GM21786 (cell line): ENCODE data around the gene ADAMTSL5.

Source experiments
- ATAC-seq: cut with Tn5 transposase; IDR thresholded peaks from one replicate; pipeline ENCODE4 v1.9.1; 2021; ENCODE audit not compliant: unreplicated experiment

Gene ADAMTSL5

DNA sequence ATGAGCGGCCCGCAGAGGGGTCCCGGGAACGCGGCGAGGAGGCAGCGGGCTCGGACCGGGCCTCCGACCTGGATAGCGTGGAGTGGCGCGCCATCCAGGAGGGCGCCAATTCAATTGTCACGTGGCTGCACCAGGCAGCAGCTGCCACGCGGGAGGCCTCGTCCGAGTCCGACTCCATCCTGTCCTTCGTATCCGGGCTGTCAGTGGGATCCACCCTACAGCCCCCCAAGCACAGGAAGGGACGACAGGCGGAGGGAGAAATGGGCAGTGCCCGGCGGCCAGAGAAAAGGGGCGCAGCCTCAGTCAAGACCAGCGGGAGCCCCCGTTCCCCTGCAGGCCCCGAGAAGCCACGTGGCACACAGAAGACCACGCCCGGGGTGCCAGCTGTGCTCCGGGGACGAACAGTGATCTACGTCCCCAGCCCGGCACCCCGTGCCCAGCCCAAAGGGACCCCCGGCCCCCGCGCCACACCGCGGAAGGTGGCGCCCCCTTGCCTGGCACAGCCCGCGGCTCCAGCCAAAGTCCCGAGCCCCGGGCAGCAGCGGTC is 44.5 kb downstream of the ADAMTSL5 start:
- no peak for ATAC-seq

DNA sequence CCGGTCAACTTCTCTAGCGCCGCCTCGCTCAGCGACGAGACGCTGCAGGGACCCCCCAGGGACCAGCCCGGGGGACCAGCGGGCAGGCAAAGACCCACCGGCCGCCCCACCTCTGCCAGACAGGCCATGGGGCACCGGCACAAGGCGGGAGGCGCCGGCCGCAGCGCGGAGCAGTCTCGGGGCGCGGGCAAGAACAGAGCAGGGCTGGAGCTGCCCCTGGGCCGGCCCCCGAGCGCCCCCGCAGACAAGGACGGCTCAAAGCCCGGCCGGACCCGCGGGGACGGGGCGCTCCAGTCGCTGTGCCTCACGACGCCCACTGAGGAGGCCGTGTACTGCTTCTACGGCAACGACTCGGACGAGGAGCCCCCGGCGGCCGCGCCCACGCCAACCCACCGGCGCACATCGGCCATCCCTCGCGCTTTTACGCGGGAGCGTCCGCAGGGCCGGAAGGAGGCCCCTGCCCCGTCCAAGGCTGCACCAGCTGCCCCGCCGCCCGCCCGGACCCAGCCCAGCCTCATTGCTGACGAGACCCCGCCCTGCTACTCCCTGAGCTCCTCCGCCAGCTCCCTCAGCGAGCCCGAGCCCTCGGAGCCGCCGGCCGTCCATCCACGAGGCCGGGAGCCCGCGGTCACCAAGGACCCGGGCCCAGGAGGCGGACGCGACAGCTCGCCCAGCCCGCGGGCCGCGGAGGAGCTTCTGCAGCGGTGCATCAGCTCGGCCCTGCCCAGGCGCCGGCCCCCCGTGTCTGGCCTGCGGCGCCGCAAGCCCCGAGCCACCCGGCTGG is 45.1 kb downstream of the ADAMTSL5 start:
- ATAC-seq, result no peak

DNA sequence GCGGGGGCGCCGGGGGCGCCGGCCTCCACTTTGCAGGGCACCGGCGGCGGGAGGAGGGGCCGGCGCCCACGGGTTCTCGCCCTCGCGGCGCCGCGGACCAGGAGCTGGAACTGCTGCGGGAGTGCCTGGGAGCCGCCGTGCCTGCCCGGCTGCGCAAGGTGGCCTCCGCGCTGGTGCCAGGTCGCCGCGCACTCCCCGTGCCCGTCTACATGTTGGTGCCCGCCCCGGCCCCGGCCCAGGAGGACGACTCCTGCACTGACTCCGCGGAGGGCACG is 45.7 kb downstream of the ADAMTSL5 start:
- ATAC-seq, result no peak

DNA sequence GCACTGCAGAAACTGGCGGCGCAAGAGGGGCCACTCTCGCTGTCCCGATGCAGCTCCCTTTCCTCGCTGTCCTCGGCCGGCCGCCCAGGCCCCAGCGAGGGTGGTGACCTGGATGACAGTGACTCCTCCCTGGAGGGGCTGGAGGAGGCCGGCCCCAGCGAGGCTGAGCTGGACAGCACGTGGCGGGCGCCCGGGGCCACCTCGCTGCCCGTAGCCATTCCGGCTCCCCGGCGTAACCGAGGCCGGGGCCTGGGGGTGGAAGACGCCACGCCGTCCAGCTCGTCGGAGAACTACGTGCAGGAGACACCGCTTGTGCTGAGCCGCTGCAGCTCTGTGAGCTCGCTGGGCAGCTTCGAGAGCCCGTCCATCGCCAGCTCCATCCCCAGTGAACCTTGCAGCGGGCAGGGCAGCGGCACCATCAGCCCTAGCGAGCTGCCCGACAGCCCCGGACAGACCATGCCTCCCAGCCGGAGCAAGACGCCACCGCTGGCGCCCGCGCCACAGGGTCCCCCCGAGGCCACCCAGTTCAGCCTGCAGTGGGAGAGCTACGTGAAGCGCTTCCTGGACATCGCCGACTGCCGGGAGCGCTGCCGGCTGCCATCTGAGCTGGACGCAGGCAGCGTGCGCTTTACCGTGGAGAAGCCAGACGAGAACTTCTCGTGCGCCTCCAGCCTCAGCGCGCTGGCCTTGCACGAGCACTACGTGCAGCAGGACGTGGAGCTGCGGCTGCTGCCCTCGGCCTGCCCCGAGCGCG is 46.2 kb downstream of the ADAMTSL5 start:
- ATAC-seq, result no peak

DNA sequence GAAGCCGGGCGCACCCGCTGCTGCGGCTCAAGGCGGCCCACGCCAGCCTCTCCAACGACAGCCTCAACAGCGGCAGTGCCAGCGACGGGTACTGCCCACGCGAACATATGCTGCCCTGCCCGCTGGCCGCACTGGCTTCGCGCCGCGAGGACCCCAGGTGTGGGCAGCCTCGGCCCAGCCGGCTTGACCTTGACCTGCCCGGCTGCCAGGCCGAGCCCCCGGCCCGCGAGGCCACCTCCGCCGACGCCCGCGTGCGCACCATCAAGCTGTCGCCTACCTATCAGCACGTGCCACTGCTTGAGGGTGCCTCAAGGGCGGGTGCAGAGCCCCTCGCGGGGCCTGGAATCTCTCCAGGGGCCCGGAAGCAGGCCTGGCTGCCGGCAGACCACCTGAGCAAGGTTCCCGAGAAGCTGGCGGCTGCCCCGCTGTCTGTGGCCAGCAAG is 46.8 kb downstream of the ADAMTSL5 start:
- no peak for ATAC-seq

DNA sequence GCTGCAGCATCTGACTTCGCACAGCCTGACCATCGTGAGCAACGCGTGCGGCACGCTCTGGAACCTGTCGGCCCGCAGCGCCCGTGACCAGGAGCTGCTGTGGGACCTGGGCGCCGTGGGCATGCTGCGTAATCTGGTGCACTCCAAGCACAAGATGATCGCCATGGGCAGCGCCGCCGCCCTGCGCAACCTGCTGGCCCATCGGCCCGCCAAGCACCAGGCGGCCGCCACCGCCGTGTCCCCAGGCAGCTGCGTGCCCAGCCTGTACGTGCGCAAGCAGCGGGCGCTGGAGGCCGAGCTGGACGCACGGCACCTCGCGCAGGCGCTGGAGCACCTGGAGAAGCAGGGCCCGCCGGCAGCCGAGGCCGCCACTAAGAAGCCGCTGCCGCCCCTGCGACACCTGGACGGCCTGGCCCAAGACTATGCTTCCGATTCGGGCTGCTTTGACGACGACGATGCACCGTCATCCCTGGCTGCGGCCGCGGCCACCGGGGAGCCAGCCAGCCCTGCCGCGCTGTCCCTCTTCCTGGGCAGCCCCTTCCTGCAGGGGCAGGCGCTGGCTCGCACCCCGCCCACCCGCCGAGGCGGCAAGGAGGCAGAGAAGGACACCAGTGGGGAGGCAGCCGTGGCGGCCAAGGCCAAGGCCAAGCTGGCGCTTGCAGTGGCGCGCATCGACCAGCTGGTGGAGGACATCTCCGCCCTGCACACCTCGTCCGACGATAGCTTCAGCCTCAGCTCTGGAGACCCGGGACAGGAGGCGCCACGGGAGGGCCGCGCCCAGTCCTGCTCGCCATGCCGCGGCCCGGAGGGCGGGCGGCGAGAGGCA is 47.4 kb downstream of the ADAMTSL5 start:
- ATAC-seq, result no peak

DNA sequence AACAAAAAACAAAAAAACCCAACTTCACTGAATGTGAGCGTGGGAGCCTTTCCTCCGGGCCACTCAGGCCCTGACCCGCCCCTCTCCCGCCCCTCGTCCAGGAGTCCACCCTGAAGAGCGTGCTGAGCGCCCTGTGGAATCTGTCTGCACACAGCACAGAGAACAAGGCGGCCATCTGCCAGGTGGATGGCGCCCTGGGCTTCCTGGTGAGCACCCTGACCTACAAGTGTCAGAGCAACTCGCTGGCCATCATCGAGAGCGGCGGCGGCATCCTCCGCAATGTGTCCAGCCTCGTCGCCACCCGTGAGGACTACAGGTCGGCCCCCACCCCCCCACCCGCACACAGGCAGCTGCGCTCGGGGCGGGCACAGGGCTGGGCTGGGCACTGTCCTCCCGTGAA is 51.0 kb downstream of the ADAMTSL5 start:
- ATAC-seq, result no peak

DNA sequence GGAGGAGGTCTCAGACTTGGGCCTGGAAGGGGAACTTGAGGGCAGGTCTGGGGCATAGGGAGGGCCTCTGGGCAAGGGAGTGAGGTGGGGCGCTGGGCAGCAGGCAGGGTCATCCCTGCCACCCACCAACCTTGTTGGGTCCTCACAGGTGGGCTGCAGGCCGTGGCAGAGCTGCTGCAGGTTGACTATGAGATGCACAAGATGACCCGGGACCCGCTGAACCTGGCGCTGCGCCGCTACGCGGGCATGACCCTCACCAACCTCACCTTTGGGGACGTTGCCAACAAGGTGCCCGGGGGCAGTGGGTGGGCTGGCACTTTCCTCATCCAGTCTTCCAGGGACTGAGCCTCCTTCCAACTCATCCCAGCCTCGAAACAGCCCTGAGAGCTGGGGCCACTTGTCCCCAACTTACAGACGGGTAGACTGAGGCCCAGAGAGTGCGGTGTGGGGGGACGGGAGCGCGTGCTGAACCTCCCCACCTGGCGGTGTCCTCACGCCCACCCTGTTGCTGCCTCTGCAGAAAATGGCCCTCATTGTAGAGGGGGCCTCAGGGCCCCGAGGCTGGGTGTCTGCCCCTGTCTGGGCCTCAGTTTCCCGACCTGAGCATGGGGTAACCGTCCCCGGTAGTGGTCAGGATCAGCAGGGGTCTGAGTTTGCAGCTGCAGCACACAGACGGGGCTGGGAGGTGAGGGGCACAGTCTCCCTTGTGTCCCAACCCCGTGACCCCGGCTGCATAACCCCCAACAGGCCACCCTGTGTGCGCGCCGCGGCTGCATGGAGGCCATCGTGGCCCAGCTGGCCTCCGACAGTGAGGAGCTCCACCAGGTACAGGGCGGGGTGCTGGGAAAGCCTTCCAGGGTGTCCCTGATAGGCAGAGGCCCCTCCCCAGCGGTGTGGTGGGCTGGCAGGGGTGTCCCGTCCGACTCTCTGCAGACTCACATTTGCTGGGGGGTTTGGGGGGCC is 52.5 kb downstream of the ADAMTSL5 start:
- no peak for ATAC-seq

DNA sequence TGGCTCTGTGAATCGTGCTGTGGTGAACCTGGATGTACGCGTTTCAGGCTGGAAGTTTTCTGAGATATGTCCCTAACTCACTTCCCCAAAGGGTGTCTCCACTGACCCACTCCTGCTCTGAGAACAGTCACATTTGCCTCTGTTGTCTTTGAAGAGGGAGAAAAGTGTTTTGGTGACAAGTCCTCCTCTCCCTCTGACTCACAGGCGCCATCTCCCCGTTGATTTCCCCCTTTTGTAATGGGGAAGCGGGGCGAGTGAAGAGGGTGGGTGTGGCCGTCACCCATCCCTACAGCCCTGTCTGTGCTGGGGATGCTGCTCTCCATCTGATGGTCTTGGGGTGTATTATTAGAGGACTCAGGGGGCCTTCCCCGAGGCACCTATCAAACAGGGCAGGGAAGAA is 53.3 kb downstream of the ADAMTSL5 start:
- ATAC-seq, result no peak

DNA sequence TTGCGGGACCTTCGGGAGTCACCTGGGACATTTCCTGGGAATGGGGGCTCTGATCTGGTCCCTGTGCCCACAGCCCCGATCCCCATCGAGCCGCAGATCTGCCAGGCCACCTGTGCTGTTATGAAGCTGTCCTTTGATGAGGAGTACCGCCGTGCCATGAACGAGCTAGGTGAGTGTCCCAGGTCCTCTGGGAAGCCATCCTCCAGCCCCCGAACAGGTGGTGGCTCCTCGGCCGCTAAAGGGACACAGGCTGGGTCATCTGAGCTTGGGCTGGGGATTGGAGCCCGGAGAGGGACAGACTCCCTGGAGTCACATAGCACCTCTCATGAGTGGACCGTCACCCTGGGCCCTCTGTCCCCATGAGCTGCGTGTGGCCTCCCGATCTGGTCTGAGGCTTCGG is 54.9 kb downstream of the ADAMTSL5 start:
- no peak for ATAC-seq

DNA sequence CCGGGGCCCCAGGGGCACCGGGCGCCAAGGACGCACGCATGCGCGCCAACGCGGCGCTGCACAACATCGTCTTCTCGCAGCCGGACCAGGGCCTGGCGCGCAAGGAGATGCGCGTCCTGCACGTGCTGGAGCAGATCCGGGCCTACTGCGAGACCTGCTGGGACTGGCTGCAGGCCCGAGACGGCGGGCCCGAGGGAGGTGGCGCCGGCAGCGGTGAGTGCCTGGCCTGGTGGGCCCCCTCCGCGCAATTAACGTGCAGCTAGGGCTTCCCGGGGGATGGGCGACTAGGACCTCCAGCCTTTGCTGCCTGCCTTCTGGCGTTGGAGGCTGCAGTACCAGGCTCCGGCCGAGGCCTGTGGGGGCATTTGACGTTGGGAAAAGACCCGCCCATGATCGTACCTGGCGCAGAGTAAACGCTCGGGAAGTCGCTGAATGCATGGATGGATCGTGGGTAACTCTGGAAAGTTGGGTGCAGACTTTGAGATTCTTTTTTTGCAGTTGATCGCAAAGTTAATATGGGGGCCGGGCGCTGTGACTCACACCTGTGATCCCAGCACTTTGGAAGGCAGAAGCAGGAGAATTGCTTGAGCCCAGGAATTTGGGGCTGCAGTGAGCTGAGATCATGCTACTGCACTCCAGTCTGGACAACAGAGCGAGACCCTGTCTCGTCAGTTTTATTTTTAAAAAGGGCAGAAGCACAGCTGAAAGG is 55.6 kb downstream of the ADAMTSL5 start:
- no peak for ATAC-seq

DNA sequence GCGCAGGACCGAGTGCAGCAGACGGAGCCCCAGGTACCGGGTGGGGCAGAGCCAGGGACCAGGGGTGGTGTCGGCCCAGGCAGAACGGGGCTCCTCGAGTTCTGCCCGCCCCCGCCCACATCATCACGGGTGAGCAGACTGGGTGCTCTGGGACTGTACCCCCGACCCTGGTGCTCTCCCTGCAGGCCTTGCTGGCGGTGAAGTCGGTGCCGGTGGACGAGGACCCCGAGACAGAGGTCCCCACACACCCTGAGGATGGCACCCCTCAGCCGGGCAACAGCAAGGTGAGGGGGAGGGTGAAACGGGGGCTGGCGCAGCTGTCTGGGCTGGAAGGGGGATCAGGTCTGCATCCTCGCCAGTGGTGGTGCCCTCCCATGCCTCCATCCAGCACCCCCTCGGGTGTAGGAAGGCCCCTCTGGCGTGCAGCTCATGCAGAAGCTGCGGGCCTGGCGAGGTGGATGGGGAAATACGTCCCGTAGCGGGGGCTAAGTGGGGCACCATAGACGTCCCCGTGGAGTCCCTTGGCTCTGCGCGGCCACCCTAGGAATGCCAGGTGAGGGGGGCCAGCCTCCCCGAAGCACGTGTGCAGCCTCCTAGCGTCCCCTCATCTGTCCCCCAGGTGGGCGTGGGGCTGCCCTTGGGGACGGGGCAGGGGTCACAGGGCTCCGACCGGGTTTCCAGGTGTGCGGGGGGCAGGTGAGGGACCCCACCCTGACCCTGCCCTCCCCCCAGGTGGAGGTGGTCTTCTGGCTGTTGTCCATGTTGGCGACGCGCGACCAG is 56.5 kb downstream of the ADAMTSL5 start:
- no peak for ATAC-seq

DNA sequence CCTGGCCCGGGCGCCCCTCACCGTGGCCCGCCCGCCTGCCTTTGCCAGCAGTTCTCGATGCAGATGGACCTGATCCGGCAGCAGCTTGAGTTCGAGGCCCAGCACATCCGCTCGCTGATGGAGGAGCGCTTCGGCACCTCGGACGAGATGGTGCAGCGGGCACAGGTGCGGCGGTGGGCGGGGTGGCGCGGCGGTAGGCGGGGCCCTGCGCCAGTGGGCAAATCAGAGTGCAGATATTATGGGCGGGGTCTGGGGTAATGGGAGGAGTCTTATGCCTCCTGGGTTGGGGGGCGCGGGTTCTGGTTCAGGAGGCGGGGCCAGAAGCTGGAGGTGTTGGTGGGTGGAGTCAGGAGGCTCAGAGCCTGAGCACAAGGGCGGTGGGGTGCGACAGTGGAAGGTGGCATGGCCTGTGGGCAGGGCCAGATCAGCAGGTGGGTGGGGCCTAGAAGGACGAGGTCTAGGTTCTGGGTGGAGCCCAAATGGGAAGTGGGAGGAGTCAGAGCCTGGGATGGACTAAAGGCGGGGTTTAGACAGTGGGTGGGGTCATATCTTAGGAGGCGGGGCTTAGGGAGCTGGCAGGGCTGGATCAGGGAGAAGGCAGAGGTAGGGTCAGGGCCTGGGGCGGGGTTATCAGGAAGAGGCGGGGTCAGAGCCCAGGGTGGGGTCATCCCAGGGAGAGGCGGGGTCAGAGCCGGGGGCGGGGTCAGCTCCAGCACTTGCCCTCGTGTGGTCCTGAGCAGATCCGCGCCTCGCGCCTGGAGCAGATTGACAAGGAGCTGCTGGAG is 57.3 kb downstream of the ADAMTSL5 start:
- no peak for ATAC-seq
